Renal cortex interstitium (tissue), 15 donors: ENCODE results near the gene SLC16A3. TPM values are rescaled to one million over a fixed set of nuclear protein-coding genes. Genes with fewer than 3 reads are reported as not detected.
"Not testable (repeated sequence)": the region's sequence is repeated elsewhere in the genome, so short reads cannot be mapped to it uniquely, and the experiment has no call there.

Experiments
- DNase-seq, 11 donors: peaks; one replicate each; pipeline ENCODE4 v3.0.0-alpha.2; 2013; ENCODE audit warnings: low read depth in 9 of 11, low spot score in 4 of 11; ENCODE audit errors: extremely low read depth in 1 of 11
- long read RNA-seq, 16 experiments: transcript quantifications; one replicate each; lab custom pipeline, GENCODE V29; 2026
- polyA plus RNA-seq, 3 donors: library from polyadenylated mRNA; unstranded; fragments of 120-200 nt; gene quantifications; one replicate each; pipeline ENCODE4 v1.2.1, GENCODE V29; 2013; ENCODE audit not compliant: insufficient read length in 3 of 3

Gene SLC16A3
- 10 to 100 TPM in 2 of 3 donors, 1 to 10 TPM in 1; 9.0 to 36.8 (median 10.5) TPM for polyA plus RNA-seq
- long read RNA-seq, donor 1, partial matches to known transcripts: 0 of 3 reads
- long read RNA-seq, donor 1, other reads (novel, unspliced or antisense): 0 of 3 reads
- long read RNA-seq, donor 2, full-length matches to known transcripts: 2 of 2 reads
- long read RNA-seq, donor 2, partial matches to known transcripts: 0 of 2 reads
- long read RNA-seq, donor 2, other reads (novel, unspliced or antisense): 0 of 2 reads
- long read RNA-seq, donor 3, full-length matches to known transcripts: 1 of 28 reads
- long read RNA-seq, donor 3, partial matches to known transcripts: 12 of 28 reads
- long read RNA-seq, donor 3, other reads (novel, unspliced or antisense): 15 of 28 reads
- long read RNA-seq, donor 4, partial matches to known transcripts: 0 of 5 reads
- long read RNA-seq, donor 4, other reads (novel, unspliced or antisense): 0 of 5 reads
- long read RNA-seq, donor 5: 0 reads
- long read RNA-seq, donor 6, partial matches to known transcripts: 0 of 1 reads
- long read RNA-seq, donor 6, other reads (novel, unspliced or antisense): 0 of 1 reads
- long read RNA-seq, donor 7, full-length matches to known transcripts: 2 of 18 reads
- long read RNA-seq, donor 7, partial matches to known transcripts: 6 of 18 reads
- long read RNA-seq, donor 7, other reads (novel, unspliced or antisense): 10 of 18 reads
- long read RNA-seq, donor 8: 0 reads
- long read RNA-seq, donor 9, partial matches to known transcripts: 0 of 1 reads
- long read RNA-seq, donor 9, other reads (novel, unspliced or antisense): 0 of 1 reads
- long read RNA-seq, donor 10, partial matches to known transcripts: 5 of 21 reads
- long read RNA-seq, donor 10, other reads (novel, unspliced or antisense): 16 of 21 reads
- long read RNA-seq, donor 11, partial matches to known transcripts: 0 of 1 reads
- long read RNA-seq, donor 11, other reads (novel, unspliced or antisense): 0 of 1 reads
- long read RNA-seq, donor 12: 0 reads
- long read RNA-seq, donor 13: 0 reads
- long read RNA-seq, donor 14, partial matches to known transcripts: 0 of 2 reads
- long read RNA-seq, donor 14, other reads (novel, unspliced or antisense): 0 of 2 reads
- long read RNA-seq, donor 15, full-length matches to known transcripts: 5 of 5 reads
- long read RNA-seq, donor 15, partial matches to known transcripts: 0 of 5 reads
- long read RNA-seq, donor 15, other reads (novel, unspliced or antisense): 0 of 5 reads
- long read RNA-seq, donor 16, full-length matches to known transcripts: 5 of 10 reads
- long read RNA-seq, donor 16, partial matches to known transcripts: 5 of 10 reads
- long read RNA-seq, donor 16, other reads (novel, unspliced or antisense): 0 of 10 reads

- peak in 1 of 11 donors; percentile 46 for DNase-seq
Observed at GRCh38 chr17:82228842-82229697, at the start of gene SLC16A3. Gene SLC16A3, plus strand, starts transcription at chr17:82229042. Its CDS starts 6,967 bp downstream, at chr17:82236009.

DNA sequence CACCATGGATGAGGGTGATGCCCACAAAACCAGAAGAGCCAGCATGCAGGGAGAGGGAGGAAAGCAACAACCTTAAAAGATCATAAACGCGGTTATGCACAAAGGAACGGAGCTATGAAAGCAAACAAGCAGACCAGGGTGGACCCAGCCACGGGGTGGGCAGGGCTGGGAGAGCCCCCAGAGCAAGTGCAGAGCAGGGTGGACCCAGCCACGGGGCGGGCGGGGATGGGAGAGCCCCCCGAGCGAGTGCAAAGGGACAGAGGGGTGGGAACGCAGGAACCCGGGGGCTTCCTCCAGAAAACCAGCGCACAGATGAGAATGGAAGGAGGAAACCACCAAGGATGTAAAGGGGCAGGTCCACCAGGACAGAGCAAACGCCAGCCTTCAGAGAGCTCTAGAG is 49.4 kb upstream of the SLC16A3 start:
- DNase-seq: no peak

GRCh38 chr17:82179946-82180475 is 48.8 kb upstream of the SLC16A3 start:
- DNase-seq: no peak

DNA sequence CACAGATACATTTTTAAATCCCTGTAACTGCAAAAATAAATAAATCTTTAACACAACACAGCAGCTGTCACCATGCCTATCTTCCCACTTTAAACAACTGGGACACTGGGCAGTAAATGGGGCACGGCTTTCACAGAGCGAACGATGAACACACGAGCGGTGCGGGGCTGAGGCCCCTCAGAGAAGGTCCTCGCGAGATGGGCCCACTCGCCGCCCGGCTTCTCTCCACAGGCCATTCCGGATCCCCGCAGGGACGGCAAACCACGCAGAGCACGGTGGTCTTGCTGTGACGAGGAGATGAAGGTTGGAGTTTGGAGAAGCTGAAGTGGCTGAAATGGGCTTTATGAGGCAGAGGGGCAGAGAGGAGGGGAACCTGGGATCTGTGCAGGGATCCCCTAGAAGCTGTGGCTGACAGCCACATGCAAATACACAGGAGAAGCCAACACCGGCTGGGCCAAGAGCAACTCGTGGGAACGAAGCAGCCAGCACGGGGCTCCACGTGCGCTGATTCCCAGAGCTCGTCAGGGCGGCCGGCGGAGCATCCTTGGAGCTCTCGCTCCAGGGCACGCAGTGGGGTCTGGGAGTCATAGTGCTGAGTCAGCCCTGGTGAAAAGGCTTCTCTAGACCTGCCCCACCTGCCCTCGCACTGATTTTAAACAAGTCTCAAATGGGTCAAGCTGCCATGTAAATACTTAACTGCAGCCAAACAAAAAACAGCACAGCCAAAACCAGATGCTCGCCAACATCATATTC is 47.9 kb upstream of the SLC16A3 start:
- no peak for DNase-seq

- DNase-seq: no peak
Observed at GRCh38 chr17:82184761-82185160, 44.1 kb upstream of the SLC16A3 start.

DNA sequence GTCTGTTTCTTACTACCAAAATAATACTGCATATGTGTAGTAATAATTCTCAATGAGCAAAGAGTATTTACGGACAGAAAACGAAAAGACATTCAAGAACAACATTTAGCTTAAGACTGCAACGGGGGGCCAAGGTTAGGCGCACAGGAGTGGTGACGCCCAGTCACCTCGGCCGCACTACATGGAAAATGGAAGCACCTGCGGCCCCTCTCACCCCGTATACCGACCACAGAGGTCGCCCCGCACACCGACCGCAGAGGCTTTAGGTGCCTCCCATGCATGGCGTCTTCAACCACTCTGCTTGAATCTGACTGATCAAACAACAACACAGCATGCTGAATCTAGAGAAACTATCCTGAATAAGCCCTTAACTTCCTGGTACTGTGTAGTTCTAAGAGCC is 42.6 kb upstream of the SLC16A3 start:
- no peak for DNase-seq

- no peak for DNase-seq
Observed at GRCh38 chr17:82187500-82187899, 41.3 kb upstream of the SLC16A3 start.

DNA sequence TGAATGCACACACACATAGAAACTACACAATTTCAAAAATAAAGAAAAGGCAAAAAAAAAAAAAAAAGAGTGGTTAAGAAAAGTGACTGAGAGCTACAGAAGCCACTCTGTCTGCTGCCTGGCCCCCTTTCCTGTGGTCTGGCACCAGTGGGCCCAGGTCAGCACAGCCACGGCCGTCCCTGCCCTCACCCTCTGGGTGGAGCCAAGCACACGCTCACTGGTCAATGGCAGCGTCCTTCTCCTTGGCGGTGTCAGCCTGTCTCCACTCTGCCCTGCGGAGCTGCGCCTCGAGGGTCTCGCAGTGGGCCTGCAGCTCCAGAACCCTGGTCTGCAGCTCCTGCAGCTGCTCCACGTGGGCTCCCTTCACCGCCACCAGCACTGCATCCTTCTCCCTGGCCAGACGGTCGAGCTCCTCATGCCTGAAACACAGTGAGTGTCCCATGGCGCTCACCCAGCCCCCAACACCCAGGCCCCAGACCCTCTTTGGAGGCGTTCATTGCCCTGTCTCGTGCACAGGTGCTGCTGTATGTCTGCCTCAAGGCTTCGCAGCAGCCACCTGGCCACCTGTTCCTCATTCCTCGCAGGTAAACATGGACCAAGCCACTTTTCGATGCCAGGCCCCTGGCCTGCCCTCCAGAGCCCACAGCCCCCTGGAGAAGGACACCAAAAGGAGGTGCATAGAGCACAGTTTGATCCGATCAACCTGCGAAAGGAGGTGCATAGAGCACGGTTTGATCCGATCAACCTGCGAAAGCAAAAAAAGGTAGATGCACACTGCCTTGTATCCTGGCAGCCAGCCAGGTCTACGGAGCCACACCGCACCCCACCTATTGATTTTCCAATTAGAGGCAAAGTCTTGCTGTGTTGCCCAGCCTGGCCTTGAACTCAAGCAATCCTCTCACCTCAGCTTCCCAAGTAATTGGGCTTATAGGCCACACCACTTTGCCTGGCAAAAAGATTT is 40.6 kb upstream of the SLC16A3 start:
- no peak for DNase-seq

DNA sequence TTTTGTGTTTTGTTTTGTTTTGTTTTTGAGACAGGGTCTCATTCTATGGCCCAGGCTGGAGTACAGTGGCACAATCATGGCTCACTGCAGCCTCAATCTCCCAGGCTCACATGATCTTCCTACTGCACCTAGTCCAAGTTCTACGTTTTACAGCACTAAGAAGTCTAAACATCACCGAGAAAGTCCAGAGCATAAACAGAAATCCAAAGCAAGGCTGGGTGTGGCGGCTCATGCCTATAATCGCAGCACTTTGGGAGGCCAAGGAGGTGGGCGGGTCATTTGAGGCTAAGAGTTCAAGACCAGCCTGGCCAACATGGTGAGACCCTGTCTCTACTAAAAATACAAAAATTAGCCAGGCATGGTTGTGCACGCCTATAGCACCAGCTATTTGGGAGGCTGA is 35.8 kb upstream of the SLC16A3 start:
- DNase-seq: not testable (repeated sequence)

DNA sequence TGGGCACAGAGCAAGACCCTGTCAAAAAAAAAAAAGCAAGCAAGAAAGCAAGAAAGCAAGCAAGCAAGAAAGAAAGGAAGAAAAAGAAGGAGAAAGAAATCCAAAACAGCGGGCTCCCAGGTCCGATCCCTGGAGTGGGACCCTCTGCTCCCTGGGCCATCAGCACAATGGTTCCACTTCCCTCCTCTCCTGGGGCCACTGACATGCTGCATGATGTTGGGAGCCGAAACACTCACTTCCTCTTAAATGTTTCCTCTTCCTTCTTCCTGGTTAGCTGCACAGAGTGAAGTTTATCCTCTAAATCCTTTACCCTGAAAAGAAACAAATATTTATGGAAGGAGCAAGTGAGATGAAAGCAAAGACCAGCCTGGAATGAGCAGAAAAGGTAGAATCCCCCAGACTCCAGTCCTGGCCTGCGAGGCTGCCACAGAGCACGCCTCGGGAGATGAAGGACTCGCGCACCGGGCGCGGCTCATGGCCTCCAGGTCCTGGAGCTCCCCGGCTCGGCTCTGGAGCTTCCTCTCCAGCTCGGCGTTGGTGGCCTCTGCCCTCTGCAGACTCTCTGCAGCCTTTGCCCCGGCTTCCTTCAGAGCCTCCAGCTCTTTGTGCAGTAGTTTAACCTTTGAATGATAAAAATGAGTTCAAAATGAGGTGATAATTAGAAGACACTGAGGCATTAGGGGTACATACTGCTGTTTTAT is 35.2 kb upstream of the SLC16A3 start:
- DNase-seq: no peak

- no peak for DNase-seq
Observed at GRCh38 chr17:82194765-82195164, 34.1 kb upstream of the SLC16A3 start.

GRCh38 chr17:82195675-82196672 is 32.9 kb upstream of the SLC16A3 start:
- no peak for DNase-seq

- no peak for DNase-seq
Observed at GRCh38 chr17:82198092-82198491, 30.8 kb upstream of the SLC16A3 start.

- no peak for DNase-seq
Observed at GRCh38 chr17:82199496-82199895, 29.3 kb upstream of the SLC16A3 start.
